Measurements from ENCODE around the gene SLC7A6OS. TPM values are rescaled to one million over a fixed set of nuclear protein-coding genes. Genes with fewer than 3 reads are reported as not detected.
"Not testable (repeated sequence)": the region's sequence is repeated elsewhere in the genome, so short reads cannot be mapped to it uniquely, and the experiment has no call there.

The SLC7A6OS gene
- total RNA-seq, 1 experiment from 2014 or later, result 8.1 TPM

GRCh38 chr16:68298907-68299561 is 11.7 kb downstream of the SLC7A6OS start:
- DNase-seq (ENCODE audit: low spot score), result no peak

GRCh38 chr16:68298312-68298711 is 12.4 kb downstream of the SLC7A6OS start:
- DNase-seq (ENCODE audit: low spot score), result no peak

GRCh38 chr16:68297908-68298307 is 12.8 kb downstream of the SLC7A6OS start:
- DNase-seq (ENCODE audit: low spot score), result no peak

GRCh38 chr16:68296693-68297092 is 14.1 kb downstream of the SLC7A6OS start:
- DNase-seq (ENCODE audit: low spot score), result no peak

GRCh38 chr16:68296291-68296690 is 14.5 kb downstream of the SLC7A6OS start:
- DNase-seq (ENCODE audit: low spot score), result no peak

- DNase-seq (ENCODE audit: low spot score), result no peak
These were observed 18.3 kb downstream of the SLC7A6OS start for GRCh38 chr16:68292425-68292824.

- DNase-seq (ENCODE audit: low spot score), result no peak
These were observed 19.5 kb downstream of the SLC7A6OS start for GRCh38 chr16:68291227-68291626.

- no peak for DNase-seq (ENCODE audit: low spot score)
These were observed 20.3 kb downstream of the SLC7A6OS start for GRCh38 chr16:68290450-68290849.

GRCh38 chr16:68289621-68290329 is 21.0 kb downstream of the SLC7A6OS start:
- DNase-seq (ENCODE audit: low spot score), result no peak

GRCh38 chr16:68289202-68289601 is 21.5 kb downstream of the SLC7A6OS start:
- DNase-seq (ENCODE audit: low spot score), result no peak

- not testable (repeated sequence) for DNase-seq (ENCODE audit: low spot score)
These were observed 21.9 kb downstream of the SLC7A6OS start for GRCh38 chr16:68288796-68289195.

GRCh38 chr16:68288252-68288650 is 22.5 kb downstream of the SLC7A6OS start:
- no peak for DNase-seq (ENCODE audit: low spot score)

GRCh38 chr16:68287276-68288251 is 23.2 kb downstream of the SLC7A6OS start:
- peak; percentile 32 for DNase-seq (ENCODE audit: low spot score)

GRCh38 chr16:68286153-68287074 is 24.3 kb downstream of the SLC7A6OS start:
- DNase-seq (ENCODE audit: low spot score), result no peak

GRCh38 chr16:68285683-68286082 is 25.1 kb downstream of the SLC7A6OS start:
- no peak for DNase-seq (ENCODE audit: low spot score)

GRCh38 chr16:68284847-68285246 is 25.9 kb downstream of the SLC7A6OS start:
- DNase-seq (ENCODE audit: low spot score), result no peak

- DNase-seq (ENCODE audit: low spot score), result no peak
These were observed 26.7 kb downstream of the SLC7A6OS start for GRCh38 chr16:68283801-68284598.

- DNase-seq (ENCODE audit: low spot score), result no peak
These were observed 27.4 kb downstream of the SLC7A6OS start for GRCh38 chr16:68283346-68283745.

GRCh38 chr16:68282064-68282452 is 28.7 kb downstream of the SLC7A6OS start:
- DNase-seq (ENCODE audit: low spot score), result no peak

GRCh38 chr16:68281368-68282063 is 29.2 kb downstream of the SLC7A6OS start:
- DNase-seq (ENCODE audit: low spot score), result no peak
